OCI-LY7 (cell line): Measurements from ENCODE around the gene REC114.

Experiments
- EZH2phosphoT487 ChIP-seq: fragments of 200-600 bp; sonication (generic); IDR thresholded peaks from 2 replicates; pipeline ENCODE4 v1.6.1; 2018; ENCODE audit warnings: low read depth, borderline replicate concordance, mild to moderate bottlenecking, mixed run types, antibody characterized with exemption, low read length, moderate library complexity, mixed read lengths
- TF ChIP-seq, protein P1 (sequence below): fragments of 200-600 bp; sonication (generic); conservative IDR thresholded peaks from 2 replicates; pipeline ENCODE4 v1.5.1; 2014; ENCODE audit warnings: mild to moderate bottlenecking, antibody characterized with exemption, low read length, moderate library complexity, mixed read lengths

DNA sequence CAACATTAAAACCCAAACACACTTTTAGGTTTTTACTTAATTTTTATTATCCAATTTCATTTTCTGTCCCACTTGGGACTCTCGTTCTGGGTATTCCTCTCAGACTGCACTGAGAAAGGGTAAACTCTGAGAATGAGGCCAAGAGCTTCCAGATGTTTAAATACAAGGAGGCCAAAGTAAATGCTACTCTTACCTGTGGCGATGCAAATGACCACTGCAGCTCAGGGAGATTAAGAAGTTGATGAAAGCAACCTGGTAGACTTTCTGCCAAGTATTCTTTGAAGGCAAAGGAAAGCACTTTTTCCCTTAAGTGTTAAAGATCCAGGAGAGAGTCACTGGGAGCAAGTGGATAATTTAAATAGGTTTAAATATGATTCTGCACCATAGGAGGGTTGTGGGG lies 151.1 kb downstream of the REC114 start:
- TF ChIP-seq, protein P1, sequence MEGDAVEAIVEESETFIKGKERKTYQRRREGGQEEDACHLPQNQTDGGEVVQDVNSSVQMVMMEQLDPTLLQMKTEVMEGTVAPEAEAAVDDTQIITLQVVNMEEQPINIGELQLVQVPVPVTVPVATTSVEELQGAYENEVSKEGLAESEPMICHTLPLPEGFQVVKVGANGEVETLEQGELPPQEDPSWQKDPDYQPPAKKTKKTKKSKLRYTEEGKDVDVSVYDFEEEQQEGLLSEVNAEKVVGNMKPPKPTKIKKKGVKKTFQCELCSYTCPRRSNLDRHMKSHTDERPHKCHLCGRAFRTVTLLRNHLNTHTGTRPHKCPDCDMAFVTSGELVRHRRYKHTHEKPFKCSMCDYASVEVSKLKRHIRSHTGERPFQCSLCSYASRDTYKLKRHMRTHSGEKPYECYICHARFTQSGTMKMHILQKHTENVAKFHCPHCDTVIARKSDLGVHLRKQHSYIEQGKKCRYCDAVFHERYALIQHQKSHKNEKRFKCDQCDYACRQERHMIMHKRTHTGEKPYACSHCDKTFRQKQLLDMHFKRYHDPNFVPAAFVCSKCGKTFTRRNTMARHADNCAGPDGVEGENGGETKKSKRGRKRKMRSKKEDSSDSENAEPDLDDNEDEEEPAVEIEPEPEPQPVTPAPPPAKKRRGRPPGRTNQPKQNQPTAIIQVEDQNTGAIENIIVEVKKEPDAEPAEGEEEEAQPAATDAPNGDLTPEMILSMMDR, result no peak
- no peak for TF ChIP-seq EZH2phosphoT487
